Measurements from ENCODE around the gene SGK2.

SGK2 gene

GRCh38 chr20:43534791-43535350 is 24.0 kb upstream of the SGK2 start:
- TF ChIP-seq POU2F2 (IDR thresholded peaks at IDR 0.05; ENCODE audit: low read depth, low read length) (no peak), TAF1 (IDR thresholded peaks at IDR 0.05; ENCODE audit: low read depth, low read length) (no peak), PAX5 (IDR thresholded peaks at IDR 0.05; ENCODE audit: insufficient read depth, low read length, severe bottlenecking) (no peak)
- DNase-seq (ENCODE audit: insufficient read length, low spot score) (no peak), FAIRE-seq (no peak)

- no peak for TF ChIP-seq SPI1 (IDR thresholded peaks at IDR 0.05; ENCODE audit: low read depth, low read length)
- TF ChIP-seq POLR2AphosphoS5 (IDR thresholded peaks at IDR 0.05; ENCODE audit: low read depth, low read length): no peak
- TF ChIP-seq POU2F2 (IDR thresholded peaks at IDR 0.05; ENCODE audit: low read depth, low read length): no peak
- TF ChIP-seq PAX5 (IDR thresholded peaks at IDR 0.05; ENCODE audit: insufficient read depth, low read length, severe bottlenecking): no peak
- no peak for TF ChIP-seq TAF1 (IDR thresholded peaks at IDR 0.05; ENCODE audit: low read depth, low read length)
- TF ChIP-seq POLR2A (IDR thresholded peaks at IDR 0.05; ENCODE audit: low read depth, low read length): no peak
- DNase-seq (ENCODE audit: insufficient read length, low spot score) (no peak), FAIRE-seq (no peak)
Measured at GRCh38 chr20:43535370-43536004, 23.3 kb upstream of the SGK2 start.

- no peak for TF ChIP-seq POU2F2 (IDR thresholded peaks at IDR 0.05; ENCODE audit: low read depth, low read length)
- TF ChIP-seq POLR2A (IDR thresholded peaks at IDR 0.05; ENCODE audit: low read depth, low read length): no peak
- no peak for TF ChIP-seq SPI1 (IDR thresholded peaks at IDR 0.05; ENCODE audit: low read depth, low read length)
- no peak for TF ChIP-seq POLR2AphosphoS5 (IDR thresholded peaks at IDR 0.05; ENCODE audit: low read depth, low read length)
- no peak for TF ChIP-seq PAX5 (IDR thresholded peaks at IDR 0.05; ENCODE audit: insufficient read depth, low read length, severe bottlenecking)
- no peak for TF ChIP-seq TAF1 (IDR thresholded peaks at IDR 0.05; ENCODE audit: low read depth, low read length)
- DNase-seq (ENCODE audit: insufficient read length, low spot score): no peak
- no peak for FAIRE-seq
Measured at GRCh38 chr20:43536041-43536816, 22.6 kb upstream of the SGK2 start.

DNA sequence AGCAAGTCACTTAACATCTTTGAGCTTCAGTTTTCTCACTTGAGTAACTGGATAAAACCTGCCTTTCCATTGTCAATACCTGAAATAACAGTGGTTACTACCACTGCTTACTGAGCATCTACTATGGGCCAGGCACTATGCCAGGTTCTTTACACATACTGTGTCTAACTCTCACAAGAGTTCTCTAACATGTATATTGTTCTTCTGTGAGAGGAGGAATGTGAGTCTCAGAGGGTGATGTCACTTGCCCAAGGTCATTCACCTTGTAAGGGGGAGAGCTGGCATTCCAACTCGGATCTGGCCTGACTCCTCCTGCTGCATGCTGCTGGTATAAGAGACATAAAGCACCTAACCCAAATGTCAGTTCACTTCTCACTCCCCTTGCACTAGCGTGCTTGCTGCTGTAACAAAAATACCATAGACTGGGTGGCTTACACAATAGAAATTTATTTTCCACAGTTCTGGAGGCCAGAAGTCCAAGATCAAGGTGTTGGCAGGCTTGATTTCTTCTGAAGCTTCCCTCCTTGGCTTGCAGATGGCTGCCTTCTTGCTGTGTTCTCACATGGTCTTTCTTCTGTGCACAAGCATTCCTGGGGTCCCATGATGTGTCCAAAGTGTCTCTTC is 21.9 kb upstream of the SGK2 start:
- TF ChIP-seq POU2F2 (IDR thresholded peaks at IDR 0.05; ENCODE audit: low read depth, low read length): no peak
- no peak for TF ChIP-seq POLR2A (IDR thresholded peaks at IDR 0.05; ENCODE audit: low read depth, low read length)
- no peak for TF ChIP-seq PAX5 (IDR thresholded peaks at IDR 0.05; ENCODE audit: insufficient read depth, low read length, severe bottlenecking)
- no peak for TF ChIP-seq POLR2AphosphoS5 (IDR thresholded peaks at IDR 0.05; ENCODE audit: low read depth, low read length)
- TF ChIP-seq SPI1 (IDR thresholded peaks at IDR 0.05; ENCODE audit: low read depth, low read length): no peak
- no peak for TF ChIP-seq TAF1 (IDR thresholded peaks at IDR 0.05; ENCODE audit: low read depth, low read length)
- no peak for DNase-seq (ENCODE audit: insufficient read length, low spot score)
- no peak for FAIRE-seq

DNA sequence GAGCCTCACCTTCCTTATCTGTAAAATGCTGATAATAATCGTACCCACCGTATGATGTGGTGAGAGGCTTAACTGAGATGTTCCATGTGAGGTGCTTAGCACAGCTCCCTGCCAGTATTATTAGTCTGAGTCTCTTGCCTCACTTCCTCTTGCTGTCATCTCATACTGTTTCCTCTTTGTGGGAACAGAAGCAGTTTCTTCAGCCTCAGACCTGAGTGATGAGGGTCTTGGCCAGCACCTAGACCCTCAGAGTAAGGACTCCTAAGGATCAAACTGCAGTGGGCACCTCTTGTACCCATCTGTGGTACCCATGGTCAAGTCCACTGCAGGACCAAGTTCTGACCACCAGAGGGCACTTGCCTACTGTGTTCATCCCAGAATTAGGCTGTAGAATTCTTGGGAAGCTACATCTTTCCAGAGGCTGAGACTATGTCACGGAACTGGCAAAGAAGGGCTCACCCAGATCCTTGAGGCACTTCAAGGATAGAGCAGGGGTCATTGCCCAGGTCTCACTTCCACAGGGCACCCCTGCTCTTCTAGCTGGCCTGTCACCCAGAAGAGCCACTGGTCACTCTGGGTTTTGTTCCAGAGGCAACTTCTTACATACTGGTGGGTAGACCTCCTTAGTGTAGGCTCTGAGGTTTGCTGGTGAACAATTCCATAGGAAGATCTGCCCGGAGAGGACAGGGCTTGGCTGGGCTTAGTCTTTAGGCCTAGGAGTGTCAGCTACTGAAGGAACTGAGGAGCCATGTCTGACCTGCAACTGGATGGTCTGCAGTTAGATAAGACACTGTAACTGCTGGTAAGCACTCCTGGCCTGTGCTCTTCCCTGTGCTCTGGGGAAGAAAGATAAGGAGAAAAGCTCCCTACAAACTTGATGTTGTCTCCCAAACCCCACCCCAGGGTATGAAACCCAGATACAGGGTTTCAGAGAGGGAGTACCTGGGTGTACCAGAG is 20.6 kb upstream of the SGK2 start:
- TF ChIP-seq POU2F2 (IDR thresholded peaks at IDR 0.05; ENCODE audit: low read depth, low read length) (no peak), SPI1 (IDR thresholded peaks at IDR 0.05; ENCODE audit: low read depth, low read length) (peak; percentile 50; the same call in 1 of the 2 replicates)
- peak; percentile 32 for DNase-seq (ENCODE audit: insufficient read length, low spot score)
- peak; percentile 61 for FAIRE-seq

GRCh38 chr20:43538878-43539700 is 19.7 kb upstream of the SGK2 start:
- no peak for TF ChIP-seq POLR2AphosphoS5 (IDR thresholded peaks at IDR 0.05; ENCODE audit: low read depth, low read length)
- TF ChIP-seq POLR2A (IDR thresholded peaks at IDR 0.05; ENCODE audit: low read depth, low read length): no peak
- no peak for TF ChIP-seq TAF1 (IDR thresholded peaks at IDR 0.05; ENCODE audit: low read depth, low read length)
- no peak for TF ChIP-seq POU2F2 (IDR thresholded peaks at IDR 0.05; ENCODE audit: low read depth, low read length)
- TF ChIP-seq SPI1 (IDR thresholded peaks at IDR 0.05; ENCODE audit: low read depth, low read length): no peak
- no peak for TF ChIP-seq PAX5 (IDR thresholded peaks at IDR 0.05; ENCODE audit: insufficient read depth, low read length, severe bottlenecking)
- FAIRE-seq: no peak
- no peak for DNase-seq (ENCODE audit: insufficient read length, low spot score)

DNA sequence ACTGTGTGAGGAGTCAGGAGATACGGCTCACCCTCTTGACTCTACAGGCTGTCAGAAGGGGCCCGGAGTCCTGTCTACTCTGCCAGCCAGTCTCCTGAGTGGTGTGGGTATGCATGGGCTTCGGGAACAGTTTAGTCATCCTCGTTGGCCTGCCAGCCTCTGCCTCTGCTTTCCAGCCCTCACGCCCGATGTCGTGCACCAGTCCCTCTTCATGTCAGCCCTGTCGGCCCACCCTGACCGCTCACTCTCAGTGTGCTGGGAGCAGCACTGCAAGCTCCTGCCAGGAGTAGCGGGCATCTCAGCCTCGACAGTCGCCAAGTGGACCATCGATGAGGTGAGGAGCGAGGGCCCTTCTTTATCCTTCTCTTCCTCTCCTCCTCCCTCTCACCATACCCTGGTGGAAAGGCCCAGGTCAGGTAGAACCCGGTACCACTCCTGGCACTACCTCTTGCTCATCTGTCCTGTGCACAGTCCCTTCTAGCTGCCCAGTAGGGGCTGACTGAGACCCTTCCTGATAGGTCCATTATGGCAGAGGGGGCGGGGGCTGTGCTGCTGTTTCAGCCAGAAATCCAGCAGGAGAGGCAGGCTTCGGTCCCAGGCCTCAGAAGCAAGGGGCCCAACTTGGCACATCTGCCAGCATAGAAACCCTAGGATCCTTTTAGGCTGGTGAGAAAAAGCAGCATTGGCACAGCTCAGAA is 18.7 kb upstream of the SGK2 start:
- no peak for DNase-seq (ENCODE audit: insufficient read length, low spot score)
- FAIRE-seq: no peak
- no peak for TF ChIP-seq POU2F2 (IDR thresholded peaks at IDR 0.05; ENCODE audit: low read depth, low read length)
- no peak for TF ChIP-seq TAF1 (IDR thresholded peaks at IDR 0.05; ENCODE audit: low read depth, low read length)
- no peak for TF ChIP-seq POLR2AphosphoS5 (IDR thresholded peaks at IDR 0.05; ENCODE audit: low read depth, low read length)
- no peak for TF ChIP-seq POLR2A (IDR thresholded peaks at IDR 0.05; ENCODE audit: low read depth, low read length)
- TF ChIP-seq PAX5 (IDR thresholded peaks at IDR 0.05; ENCODE audit: insufficient read depth, low read length, severe bottlenecking): no peak
- no peak for TF ChIP-seq SPI1 (IDR thresholded peaks at IDR 0.05; ENCODE audit: low read depth, low read length)

GRCh38 chr20:43540673-43541060 is 18.2 kb upstream of the SGK2 start:
- DNase-seq (ENCODE audit: insufficient read length, low spot score) (no peak), FAIRE-seq (no peak)
- TF ChIP-seq TAF1 (IDR thresholded peaks at IDR 0.05; ENCODE audit: low read depth, low read length): no peak
- TF ChIP-seq POU2F2 (IDR thresholded peaks at IDR 0.05; ENCODE audit: low read depth, low read length): no peak

Data from GM12891 (cell line).